Stomach (tissue), 4 donors: Measurements from ENCODE around the gene ASCC3.
A peak's percentile ranks its signal among the peaks of the same experiment; 100 is the strongest.

Experiments used
- CTCF ChIP-seq, 7 experiments: fragments of 450-650 bp in 4 of 7; fragments of 200-600 bp in 3 of 7; sonication (generic) in 3 of 7; IDR thresholded peaks; one replicate each; pipeline ENCODE4 v1.5.1; 2016 to 2019; ENCODE audit warnings: antibody characterized with exemption in 7 of 7, control low read depth in 2 of 7, mild to moderate bottlenecking in 1 of 7
- EP300 ChIP-seq: sonication (generic); formaldehyde crosslinking; IDR thresholded peaks from one replicate; pipeline ENCODE4 v1.6.1; 2017; ENCODE audit warnings: antibody characterized with exemption
- POLR2A ChIP-seq, 4 donors: fragments of 450-650 bp; IDR thresholded peaks; one replicate each; pipeline ENCODE4 v1.6.1; 2016; ENCODE audit warnings: antibody characterized with exemption in 4 of 4, control low read depth in 2 of 4, mild to moderate bottlenecking in 1 of 4, moderate library complexity in 1 of 4
- POLR2AphosphoS5 ChIP-seq, 3 donors: sonication (generic); formaldehyde crosslinking; IDR thresholded peaks; one replicate each; pipeline ENCODE4 v1.6.1; 2016; ENCODE audit warnings: antibody characterized with exemption in 3 of 3

GRCh38 chr6:100880853-100881706, at the start of gene ASCC3:
- TF ChIP-seq POLR2A (IDR thresholded peaks at IDR 0.05) = peak in 1 of 4 donors; percentile 32
- TF ChIP-seq CTCF (IDR thresholded peaks at IDR 0.05) = no peak
- peak in 2 of 3 donors; percentile 81 to 91 for TF ChIP-seq POLR2AphosphoS5 (IDR thresholded peaks at IDR 0.05)
- no peak for TF ChIP-seq EP300
